ENCODE data around the gene ARTN.

DNA sequence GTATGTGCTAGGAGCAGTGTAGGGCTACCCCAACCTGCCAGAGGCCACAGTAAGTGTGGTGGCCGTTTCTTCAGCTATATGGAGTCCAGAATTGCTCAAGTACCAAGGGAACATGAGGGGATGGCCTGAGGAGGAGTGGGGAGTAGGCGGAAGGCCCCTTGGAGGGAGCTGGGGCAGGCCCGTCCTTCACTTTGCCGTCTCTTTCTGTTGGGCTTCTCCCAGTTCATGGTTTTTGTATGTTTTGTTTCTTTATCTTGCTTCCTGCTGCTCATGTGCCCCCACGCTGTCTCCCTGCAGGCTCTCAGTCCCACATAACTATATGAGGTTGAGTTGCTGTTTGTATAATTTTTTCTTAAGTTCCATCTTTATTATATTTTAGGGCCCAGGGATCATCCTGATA lies 30.3 kb downstream of the ARTN start:
- TF ChIP-seq, protein P1, sequence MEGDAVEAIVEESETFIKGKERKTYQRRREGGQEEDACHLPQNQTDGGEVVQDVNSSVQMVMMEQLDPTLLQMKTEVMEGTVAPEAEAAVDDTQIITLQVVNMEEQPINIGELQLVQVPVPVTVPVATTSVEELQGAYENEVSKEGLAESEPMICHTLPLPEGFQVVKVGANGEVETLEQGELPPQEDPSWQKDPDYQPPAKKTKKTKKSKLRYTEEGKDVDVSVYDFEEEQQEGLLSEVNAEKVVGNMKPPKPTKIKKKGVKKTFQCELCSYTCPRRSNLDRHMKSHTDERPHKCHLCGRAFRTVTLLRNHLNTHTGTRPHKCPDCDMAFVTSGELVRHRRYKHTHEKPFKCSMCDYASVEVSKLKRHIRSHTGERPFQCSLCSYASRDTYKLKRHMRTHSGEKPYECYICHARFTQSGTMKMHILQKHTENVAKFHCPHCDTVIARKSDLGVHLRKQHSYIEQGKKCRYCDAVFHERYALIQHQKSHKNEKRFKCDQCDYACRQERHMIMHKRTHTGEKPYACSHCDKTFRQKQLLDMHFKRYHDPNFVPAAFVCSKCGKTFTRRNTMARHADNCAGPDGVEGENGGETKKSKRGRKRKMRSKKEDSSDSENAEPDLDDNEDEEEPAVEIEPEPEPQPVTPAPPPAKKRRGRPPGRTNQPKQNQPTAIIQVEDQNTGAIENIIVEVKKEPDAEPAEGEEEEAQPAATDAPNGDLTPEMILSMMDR (IDR thresholded peaks at IDR 0.05; ENCODE audit: low read depth, low read length) = no peak
- TF ChIP-seq POLR2A (IDR thresholded peaks at IDR 0.05; ENCODE audit: extremely low read depth, insufficient read length) = no peak
